Keratinocyte (primary cell): ENCODE data around the gene CDK14.

Experiments
- CTCF ChIP-seq, 3 experiments: IDR thresholded peaks in 1 of 3; conservative IDR thresholded peaks in 1 of 3; optimal IDR thresholded peaks in 1 of 3; 2 replicates in 2 of 3; 3 replicates in 1 of 3; pipeline versions ENCODE3 to v1.5.1; 2011; ENCODE audit warnings: low read length in 3 of 3, mild to moderate bottlenecking in 3 of 3, moderate library complexity in 2 of 3, control low read depth in 1 of 3, inconsistent platforms in 1 of 3; ENCODE audit not compliant: insufficient read depth in 2 of 3; ENCODE audit errors: extremely low read depth in 1 of 3
- EZH2 ChIP-seq: IDR thresholded peaks from one replicate; pipeline ENCODE4 v1.6.1; 2012; ENCODE audit warnings: inconsistent platforms, mild to moderate bottlenecking, low read length, moderate library complexity

DNA sequence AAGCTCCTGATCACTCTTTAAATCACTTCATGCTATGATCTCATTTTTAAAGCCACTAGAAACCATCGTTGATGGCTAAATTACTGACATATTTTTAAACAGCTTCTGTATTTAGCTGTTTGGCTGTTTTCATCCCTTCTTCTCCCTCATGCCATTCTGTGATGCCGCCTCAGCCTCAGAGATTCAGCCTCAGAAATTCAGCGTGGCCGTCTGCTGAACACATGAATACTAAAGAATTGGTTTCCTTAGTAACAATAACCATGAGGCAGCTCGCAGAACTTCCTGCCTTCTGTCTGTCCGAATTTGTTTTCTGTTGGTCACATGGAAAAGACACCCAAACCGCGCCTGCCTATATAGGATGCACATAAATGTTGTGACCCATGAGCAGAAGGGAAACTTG is 637.1 kb downstream of the CDK14 start:
- no peak for TF ChIP-seq CTCF (optimal IDR thresholded peaks at IDR 0.05 in 1 of 3, IDR thresholded peaks at IDR 0.05 in 1 of 3, conservative IDR thresholded peaks at IDR 0.05 in 1 of 3; ENCODE audit: extremely low read depth in 1 of 3, insufficient read depth in 2 of 3, low read length in 3 of 3)
- no peak for TF ChIP-seq EZH2
